Hippocampal formation (tissue), 2 donors: ENCODE measurements around the gene COL24A1.
A peak's percentile ranks its signal among the peaks of the same experiment; 100 is the strongest.
"Not testable (repeated sequence)": the region's sequence is repeated elsewhere in the genome, so short reads cannot be mapped to it uniquely, and the experiment has no call there.

Source experiments
- DNase-seq, 2 donors: peaks; one replicate each; lab custom pipeline; 2025; lab: John Stamatoyannopoulos, UW

The COL24A1 gene

DNA sequence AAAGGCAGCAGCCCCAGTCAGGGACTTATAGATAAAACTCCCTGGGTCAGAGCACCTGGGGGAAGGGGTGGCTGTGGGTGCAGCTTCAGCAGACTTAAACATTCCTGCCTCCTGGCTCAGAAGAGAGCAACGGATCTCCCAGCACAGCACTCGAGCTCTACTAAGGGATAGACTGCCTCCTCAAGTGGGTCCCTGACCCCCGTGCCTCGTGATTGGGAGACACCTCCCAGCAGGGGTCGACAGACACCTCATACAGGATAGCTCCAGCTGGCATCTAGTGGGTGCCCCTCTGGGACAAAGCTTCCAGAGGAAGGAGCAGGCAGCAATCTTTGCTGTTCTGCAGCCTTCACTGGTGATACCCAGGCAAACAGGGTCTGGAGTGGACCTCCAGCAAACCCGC lies 84.1 kb downstream of the COL24A1 start:
- DNase-seq, result not testable (repeated sequence)

DNA sequence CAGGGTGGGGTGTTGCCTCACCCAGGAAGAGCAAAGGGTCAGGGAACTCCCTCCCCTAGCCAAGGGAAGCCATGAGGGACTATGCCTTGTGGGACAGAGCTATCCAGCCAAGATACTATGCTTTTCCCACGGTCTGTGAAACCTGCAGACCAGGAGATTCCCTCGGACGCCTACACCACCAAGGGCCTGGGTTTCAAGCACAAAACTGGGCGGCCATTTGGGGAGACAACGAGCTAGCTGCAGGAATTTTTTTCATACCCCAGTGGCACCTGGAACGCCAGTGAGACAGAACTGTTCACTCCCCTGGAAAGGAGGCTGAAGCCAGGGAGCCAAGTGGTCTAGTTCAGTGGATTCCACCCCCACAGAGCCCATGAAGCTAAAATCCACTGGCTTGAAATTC lies 84.7 kb downstream of the COL24A1 start:
- not testable (repeated sequence) for DNase-seq

DNA sequence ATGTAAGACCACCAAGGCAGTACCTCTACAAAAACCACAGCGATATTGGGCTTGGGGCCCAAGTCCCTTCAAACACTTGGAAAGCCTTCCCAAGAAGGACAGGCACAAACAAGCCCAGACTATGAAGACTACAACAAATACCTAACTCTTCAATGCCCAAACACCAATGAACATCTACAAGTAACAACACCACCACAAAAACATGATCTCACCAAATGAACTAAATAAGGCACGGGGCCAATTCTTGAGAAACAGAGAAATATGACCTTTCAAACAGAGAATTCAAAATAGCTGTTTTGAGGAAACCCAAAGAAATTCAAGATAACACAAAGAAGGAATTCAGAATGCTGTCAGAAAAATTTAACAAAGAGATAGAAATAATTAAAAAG lies 86.8 kb downstream of the COL24A1 start:
- no peak for DNase-seq

DNA sequence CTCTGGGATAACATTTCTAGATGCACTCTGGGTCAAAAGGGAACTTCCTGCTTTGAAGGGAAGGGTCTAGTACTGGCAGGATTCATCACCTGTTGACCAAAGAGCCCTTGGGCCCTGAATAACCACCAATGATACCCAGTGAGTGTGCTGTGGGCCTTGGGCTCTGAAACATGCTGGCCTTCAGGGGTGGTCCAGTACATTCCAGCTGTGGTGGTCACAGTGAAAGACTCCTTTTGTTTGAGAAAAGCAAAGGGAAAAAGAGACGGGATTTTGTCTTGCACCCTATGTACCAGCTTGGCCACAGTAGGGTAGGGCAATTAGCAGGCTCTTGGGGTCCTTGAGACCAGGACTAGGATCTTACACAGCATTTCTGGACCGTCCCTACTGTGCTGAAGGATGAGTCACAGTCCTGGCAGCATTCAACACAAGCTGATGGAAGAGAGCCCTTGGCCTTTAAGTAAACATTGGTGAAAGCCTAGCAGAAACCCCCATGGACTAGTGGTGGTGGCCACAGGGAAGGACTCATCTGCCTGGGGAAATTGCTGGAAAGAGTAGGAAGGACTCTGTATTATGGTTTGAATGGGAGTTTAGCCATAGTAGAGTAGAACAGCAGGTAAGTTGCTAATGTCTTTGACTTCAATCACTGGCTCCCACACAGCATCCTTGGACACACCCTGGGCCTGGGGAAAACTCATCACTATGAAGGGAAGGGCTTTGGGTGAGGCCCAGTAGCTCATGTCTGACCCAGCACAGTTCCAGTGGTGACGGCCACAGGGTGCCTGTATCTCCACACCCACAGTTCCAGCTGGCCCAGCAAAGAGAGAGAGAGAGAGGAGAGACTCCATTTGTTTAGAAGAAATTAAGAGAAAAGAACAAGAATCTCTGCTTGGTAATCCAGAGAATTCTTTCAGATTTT lies 87.5 kb downstream of the COL24A1 start:
- DNase-seq, result no peak

DNA sequence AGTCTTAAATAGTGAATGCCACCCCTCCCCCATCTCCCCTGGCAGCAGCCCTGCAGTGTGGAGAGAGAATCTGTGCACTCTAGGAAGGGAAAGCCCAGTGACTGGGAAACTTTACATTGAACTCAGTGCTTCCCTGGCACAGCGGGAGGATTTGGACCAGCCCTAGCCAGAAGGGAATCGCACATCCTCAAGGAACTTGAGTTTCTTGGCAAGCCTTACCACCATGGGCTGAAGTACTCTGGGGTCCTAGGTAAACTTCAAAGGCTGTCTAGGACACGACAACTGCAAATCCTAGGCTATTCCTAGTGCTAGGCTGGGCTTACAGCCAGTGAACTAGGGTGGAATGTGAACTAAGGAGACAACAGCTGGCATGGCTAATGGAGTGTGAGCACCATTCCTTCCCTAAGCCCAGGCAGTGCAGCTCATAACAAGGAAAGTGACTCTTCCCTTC lies 88.3 kb downstream of the COL24A1 start:
- DNase-seq, result no peak

DNA sequence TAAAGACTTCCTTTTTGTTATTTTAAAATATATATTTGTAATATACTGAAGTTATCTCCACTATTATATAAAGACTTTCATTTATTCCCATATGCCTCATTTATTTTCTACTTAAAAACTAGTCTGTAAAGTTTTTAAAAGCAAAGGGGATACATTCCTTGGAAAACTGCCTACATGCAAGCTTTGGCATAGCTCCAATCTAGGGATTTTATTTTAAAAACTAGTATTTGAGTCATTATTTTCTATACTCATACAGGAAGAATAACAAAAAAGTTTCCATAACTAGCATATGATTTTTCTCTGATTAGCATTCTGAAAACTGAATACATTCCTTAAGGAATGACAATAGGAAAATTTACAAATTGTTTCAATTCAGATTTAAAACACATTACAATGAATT lies 88.9 kb downstream of the COL24A1 start:
- no peak for DNase-seq

DNA sequence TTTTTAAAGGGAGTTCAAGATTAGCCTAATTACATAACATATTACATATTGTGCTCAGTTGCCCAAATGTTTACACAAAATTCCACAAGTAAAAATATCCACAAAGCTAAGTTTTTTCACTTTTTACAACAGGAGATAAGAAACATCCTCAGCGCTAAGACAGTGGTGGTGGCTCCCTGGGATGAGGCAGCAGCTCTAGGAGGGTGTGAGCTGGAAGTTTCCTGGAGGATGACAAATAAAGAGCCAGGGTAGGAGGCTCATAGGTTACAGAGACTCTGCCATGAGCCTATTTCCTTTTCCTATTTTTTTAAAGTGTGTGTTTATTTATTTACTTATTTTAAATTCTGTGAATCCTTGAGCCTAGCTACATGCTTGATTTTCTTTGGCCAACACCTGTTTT lies 91.7 kb downstream of the COL24A1 start:
- no peak for DNase-seq

DNA sequence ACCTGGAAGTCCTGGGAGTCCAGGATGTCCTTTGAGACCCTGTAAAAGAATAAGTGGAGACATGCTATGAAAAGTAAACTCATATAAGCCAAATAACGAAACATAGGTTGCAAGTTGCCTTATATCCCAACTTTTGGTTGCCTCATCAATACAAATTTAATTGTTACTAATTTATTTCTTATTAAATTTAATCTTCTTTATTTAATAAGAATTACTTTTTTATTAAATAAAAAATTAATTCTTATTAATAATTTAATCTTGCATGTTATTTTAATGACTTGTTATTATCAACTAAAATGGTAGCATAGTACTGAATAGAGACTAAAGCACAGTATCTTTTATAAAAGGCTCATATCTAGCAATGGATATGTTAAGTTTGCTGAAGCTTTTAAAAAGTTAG lies 92.9 kb downstream of the COL24A1 start:
- DNase-seq, result no peak

DNA sequence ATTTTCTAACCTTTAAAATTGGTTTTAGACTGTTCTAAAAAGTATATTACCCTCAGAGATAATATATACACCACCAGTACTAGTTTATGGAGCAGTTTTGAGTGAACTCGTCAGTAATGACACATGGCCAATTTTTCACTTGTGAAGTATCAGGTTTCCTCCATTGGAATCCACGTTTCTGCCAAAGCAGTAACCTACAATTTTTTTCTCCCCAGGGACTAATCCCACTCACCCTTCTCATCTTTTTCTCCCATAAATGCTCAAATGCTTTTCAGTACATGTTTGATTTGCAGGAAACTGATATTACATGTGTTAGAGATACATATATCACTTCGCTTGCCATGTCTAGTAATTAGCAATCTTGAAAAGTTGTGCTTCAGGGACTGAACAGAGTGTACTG lies 94.1 kb downstream of the COL24A1 start:
- no peak for DNase-seq

DNA sequence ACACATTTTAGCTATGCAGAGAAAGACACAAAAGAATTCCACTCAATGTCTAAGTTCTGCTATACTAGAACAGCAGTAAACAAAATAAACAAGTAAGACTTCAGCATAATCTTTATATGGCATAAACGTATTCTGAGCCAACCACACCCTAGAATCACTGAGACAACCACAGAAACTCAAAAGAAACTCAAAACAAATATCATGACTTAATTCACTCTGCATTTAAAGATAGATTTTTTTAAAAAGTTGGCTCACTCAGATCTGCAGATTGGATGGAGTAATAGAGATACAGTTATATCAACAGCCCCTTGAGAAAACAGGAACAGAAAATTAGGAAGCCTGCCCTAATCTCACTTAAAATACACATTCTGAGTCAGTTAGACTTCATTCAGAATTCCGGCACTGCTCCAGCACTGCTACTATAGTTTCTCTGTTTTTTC lies 95.0 kb downstream of the COL24A1 start:
- no peak for DNase-seq

DNA sequence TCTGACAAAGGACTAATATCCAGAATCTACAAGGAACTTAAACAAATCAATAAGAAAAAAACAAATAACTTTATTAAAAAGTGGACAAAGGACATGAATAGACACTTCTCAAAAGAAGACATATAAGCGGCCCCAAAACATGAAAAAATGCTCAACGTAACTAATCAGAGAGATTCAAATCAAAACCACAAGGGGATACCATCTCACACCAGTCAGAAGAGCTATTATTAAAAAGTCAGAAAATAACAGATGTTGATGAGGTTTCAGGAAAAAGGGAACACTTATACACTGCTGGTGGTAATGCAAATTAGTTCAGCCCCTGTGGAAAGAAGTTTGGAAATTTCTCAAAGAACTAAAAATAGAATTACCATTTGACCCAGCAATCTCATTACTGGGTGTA lies 102.2 kb downstream of the COL24A1 start:
- DNase-seq, result no peak

DNA sequence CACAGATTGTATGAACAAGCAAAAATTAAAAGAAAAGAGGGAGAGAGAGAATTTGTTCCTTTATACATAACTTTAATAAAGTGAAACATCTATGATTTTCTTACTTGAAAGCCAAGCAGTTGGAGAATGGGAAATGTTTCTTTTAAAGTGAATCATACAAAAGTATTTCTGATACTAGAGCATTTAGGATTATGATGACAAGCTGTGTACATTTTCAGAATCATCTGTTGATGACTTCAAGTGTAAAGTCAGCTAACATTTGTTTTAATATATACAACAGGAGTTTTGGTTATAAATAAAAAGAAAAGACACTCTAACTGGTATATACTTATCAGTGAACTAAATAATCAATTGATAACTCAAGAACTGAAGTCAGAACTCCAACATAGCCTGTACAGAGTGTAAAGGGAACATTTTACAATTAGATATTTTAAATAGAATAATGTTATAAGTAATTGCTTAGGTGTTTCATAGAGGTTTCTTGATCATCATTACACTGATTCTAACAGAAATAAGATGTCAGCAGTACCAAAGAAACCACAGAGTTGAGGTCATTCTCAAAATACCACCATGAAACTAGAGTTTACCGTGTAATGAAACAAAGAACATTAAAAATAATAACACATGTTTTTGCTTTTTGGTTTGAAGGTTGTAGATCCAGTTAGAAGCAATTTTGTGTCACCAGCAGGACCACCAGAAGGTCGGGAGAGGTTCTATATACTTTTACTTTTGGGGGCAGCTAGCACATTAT lies 103.4 kb downstream of the COL24A1 start:
- DNase-seq, result no peak

DNA sequence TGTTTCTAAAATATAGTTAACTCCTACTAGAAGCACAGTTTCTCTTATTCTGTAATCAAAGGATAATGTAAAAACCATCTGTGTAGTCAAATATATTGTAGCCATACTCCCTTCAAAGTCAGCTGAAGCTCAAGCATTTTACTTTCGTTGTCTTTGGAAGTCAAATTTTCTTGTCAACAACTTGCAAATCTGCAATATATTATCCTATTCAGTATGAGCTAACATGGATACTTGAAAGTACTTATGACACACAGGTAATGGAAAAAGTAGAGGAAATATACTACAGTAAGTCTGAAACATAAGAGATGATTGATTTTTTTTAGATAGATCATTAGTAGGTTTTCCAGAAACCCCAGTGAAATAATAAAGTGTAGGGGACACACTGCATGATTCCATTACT lies 121.5 kb downstream of the COL24A1 start:
- no peak for DNase-seq

DNA sequence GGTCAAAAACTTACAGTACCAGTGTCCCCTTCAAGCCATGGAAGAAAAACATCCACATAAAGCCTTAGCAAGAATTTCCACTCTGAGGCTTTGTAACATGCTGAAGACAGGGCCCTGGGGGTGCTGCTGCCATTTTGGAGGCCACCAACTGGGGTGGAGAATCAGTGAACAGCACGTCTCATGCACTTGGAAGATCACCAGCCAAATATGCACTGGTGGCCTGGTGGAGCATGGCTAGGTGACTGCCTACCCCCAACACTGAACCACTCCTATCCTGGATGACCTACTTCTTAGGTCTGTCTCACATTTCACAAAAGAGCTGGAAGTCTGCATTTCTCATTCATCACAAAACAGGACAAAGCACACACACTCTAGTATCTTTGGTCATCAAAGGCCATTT lies 126.4 kb downstream of the COL24A1 start:
- DNase-seq, result no peak

DNA sequence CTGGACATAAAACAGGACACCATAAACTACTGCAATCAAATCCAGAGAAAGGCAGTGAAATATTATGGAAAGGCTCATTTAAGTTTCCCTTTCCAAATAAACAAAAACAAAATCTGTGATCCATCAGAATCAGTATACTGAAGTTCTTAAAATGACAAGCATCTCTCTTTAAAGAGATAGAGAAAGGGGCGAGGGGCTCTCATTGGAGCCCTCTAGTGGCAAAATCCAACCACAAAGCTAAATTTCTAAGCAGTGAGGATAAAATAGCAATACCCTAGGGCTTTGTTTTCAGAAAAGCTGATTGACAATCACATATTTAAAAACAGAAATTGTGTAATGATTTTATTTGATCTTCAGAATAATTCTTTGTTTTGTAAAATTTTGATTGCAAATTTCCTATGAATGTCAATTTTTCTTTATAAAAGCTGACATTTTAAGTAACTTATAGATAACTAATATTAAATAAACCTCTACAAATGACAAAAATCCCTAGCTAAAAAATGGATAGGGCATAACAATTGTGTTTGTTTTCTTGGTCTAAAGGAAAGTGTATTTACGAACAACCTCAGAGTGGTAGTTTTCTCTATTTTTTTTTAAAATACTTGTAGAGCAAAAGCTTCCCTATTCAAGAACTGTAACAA lies 138.2 kb downstream of the COL24A1 start:
- peak in 1 of 2 donors; percentile 7 for DNase-seq

DNA sequence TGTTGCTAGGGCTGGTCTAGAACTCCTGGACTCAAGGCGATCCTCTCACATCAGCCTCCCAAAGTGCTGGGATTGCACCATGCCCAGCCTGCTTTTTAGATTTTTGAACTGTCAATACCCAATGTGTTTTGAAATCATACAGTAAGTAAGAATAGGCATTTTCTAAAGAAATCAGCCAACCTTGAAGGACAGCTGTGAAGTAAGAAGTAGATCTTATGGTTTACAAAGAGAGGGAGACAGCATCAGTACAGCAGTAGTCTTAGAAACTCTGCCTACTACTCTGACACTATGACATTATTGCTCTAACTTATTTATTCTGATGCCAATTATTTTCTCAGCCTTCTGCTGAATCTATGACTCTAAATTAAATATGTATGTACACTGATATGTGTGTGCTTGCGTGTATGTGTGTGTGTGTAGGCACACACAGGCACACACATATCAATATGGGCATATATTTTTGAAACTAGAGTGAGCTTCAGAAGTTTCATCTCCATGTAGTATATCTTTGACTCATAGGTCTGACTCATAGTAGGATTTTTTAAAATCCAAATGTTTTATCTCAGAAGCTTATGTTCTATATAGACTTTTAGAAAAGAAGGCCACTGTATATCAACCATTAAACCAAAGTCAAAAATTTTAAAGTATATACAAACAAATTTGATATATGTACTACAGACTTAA lies 140.4 kb downstream of the COL24A1 start:
- DNase-seq, result no peak

DNA sequence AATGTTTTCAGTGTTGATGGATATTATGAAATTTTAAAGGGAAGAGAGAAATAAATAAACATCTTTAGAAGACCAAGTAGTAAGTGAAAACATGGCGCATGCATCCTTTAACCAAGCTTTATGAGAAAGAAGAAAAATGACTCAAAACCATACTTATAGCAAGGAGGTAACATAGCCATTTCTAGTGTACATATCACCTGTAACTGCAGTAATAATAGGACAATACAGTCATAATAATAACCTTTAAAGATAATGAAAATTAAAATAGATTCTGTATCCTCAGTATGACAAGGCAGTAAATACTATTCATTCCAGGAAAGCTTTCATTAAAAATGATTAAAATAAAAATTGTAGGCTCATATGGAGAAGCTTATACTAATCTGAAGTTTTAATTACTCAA lies 141.2 kb downstream of the COL24A1 start:
- DNase-seq, result no peak

DNA sequence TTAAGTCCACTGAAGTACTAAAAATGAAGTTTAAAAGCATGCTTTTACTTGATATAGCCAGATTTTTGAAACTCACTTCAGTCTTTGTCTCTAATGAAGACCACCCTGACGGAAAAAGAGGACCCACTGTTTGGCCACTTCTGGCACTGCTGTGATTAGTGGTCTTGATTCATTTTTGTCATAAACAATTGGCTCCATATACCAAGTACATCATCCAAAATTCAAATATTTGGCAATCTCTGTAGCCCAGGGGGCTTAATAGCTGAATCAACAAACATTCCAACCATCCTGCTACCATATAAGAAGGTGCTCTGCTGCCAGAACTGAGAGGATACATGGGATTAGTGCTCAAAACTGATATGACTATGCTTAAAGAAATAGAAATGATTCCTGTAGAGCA lies 156.0 kb downstream of the COL24A1 start:
- DNase-seq, result no peak

DNA sequence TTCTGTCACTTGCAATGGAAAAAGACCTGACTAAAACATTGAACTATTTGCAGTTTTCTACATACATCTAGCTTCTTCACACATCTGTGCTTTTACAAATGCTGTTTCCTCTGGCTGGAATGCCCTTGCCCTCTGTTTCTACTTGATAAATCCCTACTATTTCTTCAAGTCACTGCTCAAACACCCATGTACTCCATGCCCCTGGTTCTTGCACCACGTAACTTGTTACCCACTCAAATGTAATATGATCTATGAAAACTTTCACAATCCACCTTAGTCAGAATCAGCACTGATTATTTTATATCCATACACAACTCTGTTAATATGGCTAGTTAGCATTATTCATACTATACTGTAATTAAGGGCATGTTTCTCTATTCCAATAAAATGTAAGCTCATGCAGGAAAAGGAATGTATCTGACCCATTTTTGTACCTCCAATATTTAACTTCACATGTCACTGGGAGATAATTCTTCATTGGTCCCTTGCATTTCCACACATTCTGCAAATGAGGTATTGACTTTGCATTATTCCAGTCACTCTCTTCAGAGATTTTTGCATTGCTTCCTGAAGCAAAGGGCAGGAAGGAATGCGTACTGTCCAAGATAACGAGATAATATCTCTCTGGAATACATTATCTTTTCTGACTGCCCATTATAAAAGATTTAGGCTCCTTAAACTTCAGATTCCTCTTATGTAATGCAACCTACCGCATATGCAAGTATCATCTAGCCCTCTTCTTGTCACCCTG lies 158.3 kb downstream of the COL24A1 start:
- no peak for DNase-seq

DNA sequence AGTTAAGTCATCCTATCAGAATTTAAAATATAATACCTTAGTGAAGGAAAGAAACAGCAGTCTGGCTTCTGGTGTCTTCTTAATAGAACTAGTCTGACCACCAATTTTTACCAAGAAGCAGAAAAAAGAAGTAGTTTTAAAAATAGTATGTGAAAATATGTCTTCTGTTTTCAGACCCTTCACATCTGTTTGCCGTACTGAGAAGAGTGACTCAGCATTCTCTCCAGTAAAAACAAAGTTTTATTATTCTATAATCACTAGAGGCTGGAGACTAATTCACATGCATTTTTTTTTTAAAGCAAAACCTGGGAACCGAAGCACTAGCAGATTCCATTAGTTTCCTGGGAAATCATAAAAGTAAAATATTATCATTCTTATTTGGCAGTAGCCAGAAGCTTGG lies 163.8 kb downstream of the COL24A1 start:
- DNase-seq, result no peak

DNA sequence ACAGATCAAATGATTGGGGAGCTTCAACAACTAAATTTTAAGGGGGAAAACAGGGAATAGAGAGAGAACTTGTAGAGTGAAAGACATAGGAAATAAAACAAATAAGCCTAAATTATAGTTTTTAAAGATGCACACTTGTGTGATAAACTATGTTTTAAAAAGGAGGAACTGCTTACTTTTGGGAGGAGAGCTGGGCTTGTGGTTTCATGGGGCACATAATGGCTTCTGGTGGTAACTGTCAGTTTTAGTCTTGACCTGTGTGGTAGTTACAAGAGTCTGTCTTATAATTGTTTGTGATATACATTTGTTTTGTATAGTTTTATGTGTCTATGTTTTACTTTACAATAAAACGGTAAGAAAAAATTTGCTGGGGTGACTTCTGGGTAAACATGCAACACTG lies 165.3 kb downstream of the COL24A1 start:
- DNase-seq, result no peak
